ENCODE results near the gene OXLD1.
A peak's percentile ranks its signal among the peaks of the same experiment; 100 is the strongest.

Gene OXLD1

DNA sequence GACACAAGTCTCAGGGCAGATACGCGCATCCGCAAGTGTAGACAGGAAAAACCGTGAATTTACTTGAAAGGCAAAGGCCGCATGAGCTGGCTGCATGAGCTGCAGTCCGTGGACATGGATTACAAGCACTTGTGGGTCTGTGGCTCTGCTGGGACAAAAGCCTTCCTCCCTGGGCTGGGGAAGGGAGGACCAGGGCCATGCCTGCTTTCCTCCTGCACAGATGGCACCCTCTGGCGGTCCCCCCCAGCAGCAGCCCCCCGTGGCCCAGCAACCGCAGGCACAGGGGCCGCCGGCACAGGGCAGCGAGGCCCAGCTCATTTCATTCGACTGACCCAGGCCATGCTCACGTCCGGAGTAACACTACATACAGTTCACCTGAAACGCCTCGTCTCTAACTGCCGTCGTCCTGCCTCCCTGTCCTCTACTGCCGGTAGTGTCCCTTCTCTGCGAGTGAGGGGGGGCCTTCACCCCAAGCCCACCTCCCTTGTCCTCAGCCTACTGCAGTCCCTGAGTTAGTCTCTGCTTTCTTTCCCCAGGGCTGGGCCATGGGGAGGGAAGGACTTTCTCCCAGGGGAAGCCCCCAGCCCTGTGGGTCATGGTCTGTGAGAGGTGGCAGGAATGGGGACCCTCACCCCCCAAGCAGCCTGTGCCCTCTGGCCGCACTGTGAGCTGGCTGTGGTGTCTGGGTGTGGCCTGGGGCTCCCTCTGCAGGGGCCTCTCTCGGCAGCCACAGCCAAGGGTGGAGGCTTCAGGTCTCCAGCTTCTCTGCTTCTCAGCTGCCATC lies 35.1 kb upstream of the OXLD1 start:
- peak; percentile 59 for DNase-seq (ENCODE audit: low spot score)

DNA sequence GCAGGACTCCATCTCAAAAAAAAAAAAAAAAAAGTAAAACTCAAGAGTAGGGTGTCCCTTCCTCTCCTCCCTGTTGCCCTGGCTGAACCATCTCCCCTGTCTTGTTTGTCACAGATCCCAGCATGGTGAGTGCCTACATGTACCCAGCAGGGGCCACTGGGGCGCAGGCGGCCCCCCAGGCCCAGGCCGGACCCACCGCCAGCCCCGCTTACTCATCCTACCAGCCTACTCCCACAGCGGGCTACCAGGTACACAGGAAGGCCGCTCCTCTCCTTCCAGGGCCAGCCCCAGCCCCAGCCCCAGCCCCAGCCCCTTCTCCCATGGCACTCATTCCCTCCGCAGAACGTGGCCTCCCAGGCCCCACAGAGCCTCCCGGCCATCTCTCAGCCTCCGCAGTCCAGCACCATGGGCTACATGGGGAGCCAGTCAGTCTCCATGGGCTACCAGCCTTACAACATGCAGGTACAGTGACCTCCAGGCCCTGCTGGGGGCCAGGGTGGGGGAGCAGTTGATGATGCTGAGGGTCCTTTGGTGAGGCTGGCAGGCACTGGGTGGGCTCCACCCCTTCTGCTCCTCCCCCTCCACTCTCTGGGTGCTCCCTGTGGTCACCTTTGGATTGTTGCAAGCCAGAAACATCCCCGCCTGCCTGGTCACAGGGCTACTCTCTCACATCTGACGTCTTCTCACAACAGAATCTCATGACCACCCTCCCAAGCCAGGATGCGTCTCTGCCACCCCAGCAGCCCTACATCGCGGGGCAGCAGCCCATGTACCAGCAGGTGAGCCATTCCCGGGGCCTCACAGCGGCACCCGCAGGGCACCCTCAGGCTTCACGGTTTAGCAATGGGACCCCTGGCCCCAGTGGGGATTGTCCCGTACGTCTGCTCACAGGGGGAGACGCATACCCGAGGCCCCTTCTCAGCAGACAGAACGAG lies 34.2 kb upstream of the OXLD1 start:
- DNase-seq (ENCODE audit: low spot score), result no peak

- no peak for DNase-seq (ENCODE audit: low spot score)
These were observed 31.0 kb upstream of the OXLD1 start for GRCh38 chr17:81697261-81698044.

GRCh38 chr17:81696218-81696941 lies 30.0 kb upstream of the OXLD1 start:
- DNase-seq (ENCODE audit: low spot score), result no peak

DNA sequence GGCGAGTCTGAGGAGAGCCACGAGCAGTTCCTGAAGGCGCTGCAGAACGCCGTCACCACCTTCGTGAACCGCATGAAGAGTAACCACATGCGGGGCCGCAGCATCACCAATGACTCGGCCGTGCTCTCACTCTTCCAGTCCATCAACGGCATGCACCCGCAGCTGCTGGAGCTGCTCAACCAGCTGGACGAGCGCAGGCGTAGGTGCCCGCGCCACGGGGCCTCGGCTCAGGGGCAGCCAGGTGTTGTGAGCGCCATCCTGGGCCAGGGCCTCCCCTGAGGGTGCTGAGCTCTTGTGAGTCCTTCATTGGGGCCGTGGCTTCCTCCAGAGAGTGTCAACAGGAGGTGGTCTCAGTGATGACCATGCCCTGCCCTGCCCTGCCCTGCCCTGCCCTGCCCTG lies 29.4 kb upstream of the OXLD1 start:
- no peak for DNase-seq (ENCODE audit: low spot score)

- no peak for DNase-seq (ENCODE audit: low spot score)
These were observed 28.8 kb upstream of the OXLD1 start for GRCh38 chr17:81695211-81695610.

DNA sequence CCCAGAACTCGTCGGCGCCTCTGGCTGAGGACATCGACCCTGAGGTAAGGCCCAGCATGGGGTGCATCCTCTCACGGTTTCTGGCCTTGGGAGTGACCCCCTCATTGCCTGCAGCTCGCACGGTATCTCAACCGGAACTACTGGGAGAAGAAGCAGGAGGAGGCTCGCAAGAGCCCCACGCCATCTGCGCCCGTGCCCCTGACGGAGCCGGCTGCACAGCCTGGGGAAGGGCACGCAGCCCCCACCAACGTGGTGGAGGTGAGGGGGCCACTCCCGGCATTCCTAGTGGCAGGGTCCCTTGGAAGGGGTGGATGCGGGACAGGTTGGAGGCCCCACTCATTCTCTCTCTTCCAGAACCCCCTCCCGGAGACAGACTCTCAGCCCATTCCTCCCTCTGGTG lies 28.4 kb upstream of the OXLD1 start:
- DNase-seq (ENCODE audit: low spot score), result no peak

GRCh38 chr17:81693509-81694210 lies 27.3 kb upstream of the OXLD1 start:
- DNase-seq (ENCODE audit: low spot score), result peak; percentile 65

- DNase-seq (ENCODE audit: low spot score), result no peak
These were observed 25.2 kb upstream of the OXLD1 start for GRCh38 chr17:81691608-81692007.

DNA sequence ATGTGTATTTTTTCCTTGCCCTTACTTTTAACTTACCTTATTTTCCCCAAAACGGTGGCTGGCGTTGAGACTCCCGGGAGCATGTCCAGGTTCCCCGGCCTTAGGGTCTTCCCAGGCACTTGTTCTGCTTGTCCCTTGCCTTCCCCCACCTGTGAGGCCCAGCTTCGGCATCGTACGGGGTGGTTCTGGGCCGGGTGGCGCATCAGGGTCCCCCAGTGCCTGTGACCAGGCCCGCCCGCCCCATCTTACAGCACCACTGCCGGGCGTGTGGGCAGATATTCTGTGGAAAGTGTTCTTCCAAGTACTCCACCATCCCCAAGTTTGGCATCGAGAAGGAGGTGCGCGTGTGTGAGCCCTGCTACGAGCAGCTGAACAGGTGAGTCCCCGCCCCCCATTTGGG lies 24.8 kb upstream of the OXLD1 start:
- no peak for DNase-seq (ENCODE audit: low spot score)

DNA sequence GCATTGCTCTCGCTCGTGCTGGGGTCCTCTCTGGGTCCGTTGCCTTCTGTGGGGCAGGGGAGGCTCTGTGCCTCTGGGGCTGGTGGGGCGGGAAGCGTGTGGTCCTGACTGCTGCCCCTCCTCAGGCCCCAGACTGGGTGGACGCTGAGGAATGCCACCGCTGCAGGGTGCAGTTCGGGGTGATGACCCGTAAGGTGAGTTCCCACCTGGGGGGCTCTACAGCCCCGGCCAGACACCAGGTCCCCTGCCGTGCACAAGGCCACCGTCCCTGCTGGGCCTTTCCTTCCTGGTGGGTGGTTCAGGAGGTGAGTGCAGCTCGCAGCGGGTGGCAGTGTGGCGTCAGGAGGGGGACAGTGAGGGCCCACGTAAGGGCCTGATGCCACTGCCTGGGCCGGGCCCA lies 24.1 kb upstream of the OXLD1 start:
- DNase-seq (ENCODE audit: low spot score), result no peak

DNA sequence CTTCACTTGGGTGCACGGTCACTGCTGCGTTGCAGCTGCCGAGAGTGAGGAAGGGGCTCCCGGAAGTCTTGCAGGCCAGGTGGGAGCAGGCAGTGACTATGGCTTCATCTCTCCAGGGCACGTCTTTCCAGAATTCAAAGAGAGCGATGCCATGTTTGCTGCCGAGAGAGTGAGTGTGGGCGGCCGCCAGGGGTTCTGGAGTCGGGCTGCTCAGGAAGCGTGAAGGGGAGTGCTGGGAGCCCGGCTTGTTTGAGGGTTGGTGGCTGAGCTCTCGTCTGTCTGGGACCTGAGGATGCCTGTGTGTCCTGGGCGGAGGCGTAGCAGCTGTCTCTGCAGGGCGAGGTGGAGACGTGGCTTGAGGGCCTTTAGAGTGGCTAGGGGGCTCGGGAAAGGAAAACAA lies 23.7 kb upstream of the OXLD1 start:
- DNase-seq (ENCODE audit: low spot score), result no peak

DNA sequence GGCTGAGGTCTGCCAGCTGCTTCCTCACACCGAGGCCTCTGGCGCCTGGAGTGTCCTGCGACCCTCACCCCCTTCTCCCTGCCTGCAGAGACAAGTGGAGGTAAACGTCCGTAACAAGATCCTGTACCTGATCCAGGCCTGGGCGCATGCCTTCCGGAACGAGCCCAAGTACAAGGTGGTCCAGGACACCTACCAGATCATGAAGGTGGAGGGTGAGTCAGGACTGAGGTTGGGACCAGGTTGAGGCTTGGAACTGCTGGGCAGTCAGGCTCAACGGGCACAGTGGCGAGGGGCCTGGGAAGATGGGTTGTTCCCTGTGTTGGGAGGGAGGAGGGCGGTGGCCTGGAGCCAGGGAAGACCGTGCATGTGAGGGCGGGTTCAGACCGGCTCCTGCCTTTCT lies 22.2 kb upstream of the OXLD1 start:
- DNase-seq (ENCODE audit: low spot score), result no peak

GRCh38 chr17:81687770-81688541 lies 21.6 kb upstream of the OXLD1 start:
- DNase-seq (ENCODE audit: low spot score), result no peak

DNA sequence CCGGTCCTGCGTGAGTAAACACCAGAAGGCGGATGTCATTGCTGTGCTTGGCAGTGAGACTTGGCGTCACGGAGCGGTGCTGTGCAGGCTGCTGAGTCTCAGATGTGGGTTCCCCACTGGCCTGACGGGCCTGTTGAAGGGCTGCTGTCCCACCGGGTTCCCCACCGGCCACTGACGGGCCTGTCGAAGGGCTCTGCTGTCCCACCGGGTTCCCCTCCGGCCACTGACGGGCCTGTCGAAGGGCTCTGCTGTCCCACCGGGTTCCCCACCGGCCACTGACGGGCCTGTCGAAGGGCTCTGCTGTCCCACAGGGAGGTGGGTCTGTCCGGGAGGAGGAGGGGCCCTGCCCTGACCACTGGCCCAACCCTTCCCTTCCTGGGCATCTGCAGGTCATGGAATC lies 20.2 kb upstream of the OXLD1 start:
- no peak for DNase-seq (ENCODE audit: low spot score)

- no peak for DNase-seq (ENCODE audit: low spot score)
These were observed 18.7 kb upstream of the OXLD1 start for GRCh38 chr17:81685108-81685507.

GRCh38 chr17:81684442-81684911 lies 18.1 kb upstream of the OXLD1 start:
- no peak for DNase-seq (ENCODE audit: low spot score)

DNA sequence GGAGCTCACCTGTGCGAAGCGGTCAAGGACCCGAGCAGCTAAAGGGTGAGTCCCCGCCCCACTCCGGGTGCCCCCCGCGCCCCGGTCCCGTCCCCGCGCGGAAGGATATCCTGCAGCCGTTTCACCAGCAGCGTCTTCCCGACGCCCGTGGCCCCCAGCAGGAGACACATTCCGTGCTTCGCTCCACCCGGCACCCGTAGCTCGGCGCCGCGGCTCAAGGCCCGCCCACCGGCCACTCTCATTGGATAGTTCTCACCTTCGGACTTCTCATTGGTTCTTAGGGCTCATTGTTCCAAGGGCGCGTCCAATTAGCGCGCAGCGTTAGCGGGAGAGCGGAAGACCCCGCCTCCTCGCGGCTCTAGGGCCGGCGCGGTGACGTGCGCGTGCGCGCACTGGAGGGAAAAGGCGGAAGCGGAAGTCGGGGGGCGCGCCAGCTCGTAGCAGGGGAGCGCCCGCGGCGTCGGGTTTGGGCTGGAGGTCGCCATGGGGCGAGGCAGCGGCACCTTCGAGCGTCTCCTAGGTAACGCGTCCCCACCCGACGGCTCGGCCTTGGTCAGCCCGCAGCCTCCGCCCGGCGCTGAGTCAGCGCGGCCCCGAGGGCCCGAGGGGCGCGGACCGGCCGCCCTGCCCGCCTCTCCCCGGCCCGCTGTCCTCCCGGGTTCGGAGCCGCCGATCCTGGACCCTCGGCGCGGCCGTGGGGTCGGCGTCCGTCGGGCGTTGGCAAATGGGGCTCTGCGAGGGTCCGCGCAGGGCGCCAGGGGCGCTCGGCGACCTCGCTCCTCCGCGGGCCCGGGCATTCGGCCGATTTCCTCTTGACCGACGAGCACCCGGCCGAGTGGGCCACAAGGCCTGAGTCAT lies 17.4 kb upstream of the OXLD1 start, which contains the start of the genes ARL16 and HGS:
Gene ARL16, minus strand, starts transcription at position 214 of the 858 bp plus-strand sequence. Its CDS starts 44 bp downstream, at position 170.
Gene HGS, plus strand, starts transcription at position 428 of the 858 bp plus-strand sequence. Its CDS starts 56 bp downstream, at position 484.
- peak; percentile 99 for DNase-seq (ENCODE audit: low spot score)

DNA sequence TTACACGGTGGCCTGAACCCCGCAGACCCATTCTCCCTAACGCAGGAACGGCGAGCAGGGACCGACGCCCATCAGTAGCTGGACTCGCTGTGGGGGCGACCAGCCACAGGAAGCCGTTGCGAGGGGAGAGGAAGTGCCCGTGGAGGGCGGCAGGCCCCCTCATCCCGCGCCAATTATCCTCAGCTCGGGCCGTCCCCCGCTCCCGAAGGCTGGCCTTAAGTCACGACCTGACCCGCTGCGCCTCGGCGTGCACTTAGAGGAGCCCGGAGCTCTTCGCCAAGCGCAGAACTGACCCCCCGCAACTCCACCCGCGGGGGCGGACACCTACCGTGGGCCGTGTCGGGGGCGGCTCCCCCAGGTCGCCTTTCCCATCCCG lies 16.8 kb upstream of the OXLD1 start:
- DNase-seq (ENCODE audit: low spot score), result no peak

All from HuH-7.5 (cell line).